GM19468 (cell line): ENCODE measurements around the gene SLC30A4.

Source experiments
- ATAC-seq: cut with Tn5 transposase; IDR thresholded peaks from one replicate; pipeline ENCODE4 v1.9.1; 2021; ENCODE audit warnings: mild to moderate bottlenecking, moderate library complexity, moderate number of reproducible peaks; ENCODE audit not compliant: unreplicated experiment; ENCODE audit errors: extremely low read depth

Gene SLC30A4

DNA sequence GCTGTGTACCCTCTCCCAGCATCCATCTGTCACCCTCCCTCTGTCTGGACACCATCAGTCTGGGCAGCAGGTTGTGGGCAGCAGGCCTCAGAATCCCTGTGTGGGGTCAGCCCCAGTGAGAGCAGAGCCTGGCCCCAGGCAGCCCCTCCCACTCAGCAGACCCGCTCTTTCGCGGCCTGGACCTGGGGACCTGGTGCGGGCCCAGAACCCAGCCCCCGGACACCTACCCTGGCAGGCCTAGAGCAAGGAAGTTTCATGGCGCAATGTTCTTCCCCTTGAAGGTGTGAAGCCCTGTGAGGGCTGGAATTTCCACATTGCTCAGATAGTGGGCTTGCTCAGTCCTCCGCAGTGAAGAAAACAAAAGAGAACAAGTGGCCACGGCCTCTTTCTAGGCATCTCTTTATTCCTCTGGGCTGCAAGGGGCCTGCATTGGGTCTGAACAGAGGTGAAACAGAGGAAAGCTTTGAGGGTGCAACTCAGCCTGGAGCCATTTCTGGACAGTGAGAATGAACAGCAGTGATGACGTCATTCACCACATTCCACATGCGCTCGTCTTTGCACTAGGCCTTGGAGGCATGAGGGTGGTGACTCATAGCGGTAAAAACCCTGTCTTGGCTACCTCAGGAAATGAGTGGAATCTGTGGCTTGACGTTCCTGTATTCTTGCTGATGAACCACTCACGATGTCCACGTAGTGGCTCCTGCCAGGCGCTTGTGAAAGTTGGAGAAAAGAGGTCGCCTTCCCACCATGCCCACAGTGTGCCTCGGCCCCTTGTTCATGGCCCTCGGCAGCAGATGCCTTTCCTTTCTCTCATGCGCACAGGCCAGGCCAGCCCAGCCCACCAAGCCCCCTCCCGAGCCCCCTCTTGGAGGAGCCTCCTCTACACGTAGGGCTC lies 66.1 kb downstream of the SLC30A4 start:
- no peak for ATAC-seq

DNA sequence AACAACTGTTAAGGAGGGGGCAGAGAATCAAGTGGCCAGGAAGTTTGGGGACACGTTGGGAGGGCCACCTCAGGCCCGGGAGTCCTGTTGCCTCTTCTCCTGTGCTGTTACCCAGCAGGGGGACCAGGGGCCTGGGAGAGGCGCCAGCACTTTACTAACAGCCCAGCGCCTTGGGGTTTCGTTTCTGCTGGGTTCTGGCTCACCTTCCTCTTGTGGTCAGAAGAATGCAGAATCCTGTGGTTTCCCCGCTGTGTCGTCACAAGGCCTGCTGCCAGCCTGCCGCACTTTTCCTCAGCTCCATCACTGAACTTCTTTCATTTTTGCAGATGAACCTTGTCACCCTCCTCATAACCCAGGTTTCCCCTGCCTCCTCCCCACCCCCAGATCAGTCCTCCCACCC lies 67.7 kb downstream of the SLC30A4 start:
- peak; percentile 21 for ATAC-seq

DNA sequence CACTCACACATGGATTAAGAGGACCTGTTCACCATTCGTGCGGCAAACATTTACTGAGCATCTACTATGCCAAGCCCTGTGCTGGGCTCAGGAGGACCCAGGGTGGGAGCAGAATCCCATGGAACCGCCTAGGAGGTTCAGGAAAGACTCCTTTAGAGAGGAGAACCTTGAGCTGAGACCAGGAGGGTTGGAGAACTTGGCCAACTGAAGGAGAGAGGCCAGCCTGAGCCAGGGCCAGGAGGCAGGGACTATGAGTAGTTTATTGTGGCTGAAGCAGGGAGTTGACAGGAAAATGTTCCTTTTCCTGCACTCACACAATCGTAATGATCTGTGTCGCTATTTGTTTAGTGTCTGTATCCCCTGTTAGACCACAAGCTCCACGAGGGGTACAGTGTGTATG lies 71.3 kb downstream of the SLC30A4 start:
- ATAC-seq = no peak

DNA sequence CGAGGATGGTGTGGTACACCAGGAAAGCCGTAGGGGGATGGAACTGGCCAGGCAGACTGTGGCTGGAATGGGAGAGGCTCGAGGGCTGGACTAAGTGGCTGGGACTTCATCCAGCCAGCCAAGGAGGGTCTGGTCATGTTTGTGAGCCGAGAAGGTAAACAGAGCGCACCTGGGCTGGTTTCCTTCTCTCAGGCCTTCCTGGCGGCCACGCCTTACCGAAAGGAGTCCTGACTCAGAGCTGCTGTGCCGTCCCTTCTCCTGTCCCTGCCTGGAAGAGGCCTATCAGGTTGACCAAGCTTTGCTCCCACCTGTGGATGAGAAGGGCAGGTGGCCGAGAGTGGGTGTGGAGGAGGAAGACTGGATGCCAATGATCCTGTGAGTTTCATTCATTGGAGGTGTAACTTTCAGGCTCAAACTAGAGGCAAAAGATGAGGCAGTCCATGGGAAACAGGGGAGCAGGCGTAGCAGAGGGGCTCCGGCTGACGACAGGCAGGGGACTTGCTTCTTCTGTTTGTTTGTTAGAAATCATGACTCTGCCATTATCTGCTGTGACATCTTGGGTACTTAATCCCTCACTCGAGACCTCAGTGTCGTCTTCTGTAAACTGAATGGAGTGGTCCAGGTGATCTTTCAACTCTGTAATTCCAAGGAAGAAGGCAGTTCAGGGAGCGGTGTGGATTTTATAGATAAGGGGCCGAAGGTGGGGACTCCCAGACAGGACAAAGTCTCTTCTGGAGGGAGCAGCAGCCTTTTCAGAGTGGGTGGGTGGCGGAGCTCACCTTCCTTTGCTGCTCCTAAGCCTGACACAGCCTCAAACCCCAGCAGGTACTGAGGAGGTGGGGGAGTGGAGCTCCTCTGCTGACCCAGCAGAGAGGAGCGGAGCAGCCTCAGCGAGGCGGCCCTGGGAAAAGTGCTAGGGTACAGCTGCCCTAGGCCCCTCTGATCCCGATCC lies 72.4 kb downstream of the SLC30A4 start:
- no peak for ATAC-seq

DNA sequence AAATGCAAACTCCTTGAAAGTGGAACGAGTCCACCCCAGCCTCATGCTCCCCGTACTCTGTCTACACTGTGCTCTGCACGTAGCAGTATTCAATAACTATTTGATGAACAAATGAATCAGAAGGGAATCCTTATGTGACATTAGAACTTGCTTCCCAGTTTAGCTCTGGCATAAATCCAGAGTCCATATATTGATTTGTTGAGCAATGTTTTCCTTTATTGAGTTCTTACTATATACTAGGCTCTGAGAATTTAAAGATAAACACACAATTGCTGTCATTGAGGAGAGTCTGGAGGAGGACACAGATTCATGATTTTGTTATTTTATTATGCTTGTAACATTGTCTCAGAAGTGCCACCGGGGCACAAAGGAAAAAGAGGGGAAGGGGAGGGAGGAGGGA lies 73.2 kb downstream of the SLC30A4 start:
- no peak for ATAC-seq

DNA sequence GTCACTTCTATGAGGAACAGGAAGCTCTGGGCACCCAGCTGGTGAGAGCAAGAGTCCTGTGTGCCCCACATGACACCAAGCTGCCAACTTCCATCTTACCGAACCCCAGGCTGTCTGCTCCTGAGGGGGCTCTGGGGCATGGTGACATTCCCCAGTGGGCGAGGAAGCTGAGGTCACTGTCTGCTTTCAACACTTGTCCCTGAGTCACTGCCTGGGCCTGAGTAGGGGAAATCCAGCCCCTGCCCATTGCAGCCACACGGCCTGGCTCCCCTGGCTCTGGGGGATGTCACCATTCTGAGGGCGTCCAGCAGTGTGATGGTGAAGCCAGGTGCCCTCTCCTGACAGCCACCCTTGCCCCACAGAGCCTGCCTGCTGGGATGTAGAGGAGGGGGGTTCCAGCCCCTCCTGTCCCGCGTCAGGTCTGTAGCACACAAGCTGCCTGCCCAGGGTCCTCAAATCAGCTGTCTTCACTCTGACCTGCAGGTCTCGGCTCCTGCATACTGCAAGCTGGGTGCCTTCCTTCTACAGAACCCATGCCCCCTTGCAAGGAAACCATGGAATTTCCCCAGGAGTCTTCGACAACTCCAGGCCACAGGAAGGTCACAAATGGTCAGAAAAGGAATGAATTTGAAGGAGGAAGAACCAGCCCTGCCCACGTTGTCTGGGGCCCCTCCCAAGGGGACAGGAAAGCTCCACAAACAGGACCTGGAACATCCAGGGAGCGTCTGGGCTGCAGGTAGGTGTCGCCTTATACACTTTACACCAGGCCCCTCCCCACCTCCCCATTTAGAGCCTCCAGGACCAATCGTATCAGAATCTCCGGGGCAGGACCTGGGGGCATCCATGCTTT lies 74.3 kb downstream of the SLC30A4 start:
- no peak for ATAC-seq

DNA sequence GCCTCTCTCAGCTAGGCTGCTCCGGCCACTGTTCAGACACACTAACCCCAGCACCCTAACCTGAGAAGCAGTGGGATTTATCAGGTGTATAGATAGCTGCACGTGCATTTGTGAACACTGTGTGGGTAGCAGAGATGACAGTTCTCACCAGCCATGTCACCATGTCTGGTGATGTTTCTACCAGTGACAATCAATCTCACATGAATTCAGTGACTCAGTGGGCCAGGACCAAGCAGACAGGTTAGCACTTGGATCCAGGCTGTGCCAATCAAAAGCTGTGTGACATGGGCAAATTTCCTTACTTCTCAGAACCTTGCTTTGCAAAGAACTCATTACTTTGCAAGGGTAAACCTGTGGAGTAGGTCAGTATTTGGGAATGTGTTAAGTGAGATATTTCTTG lies 78.9 kb downstream of the SLC30A4 start:
- no peak for ATAC-seq

DNA sequence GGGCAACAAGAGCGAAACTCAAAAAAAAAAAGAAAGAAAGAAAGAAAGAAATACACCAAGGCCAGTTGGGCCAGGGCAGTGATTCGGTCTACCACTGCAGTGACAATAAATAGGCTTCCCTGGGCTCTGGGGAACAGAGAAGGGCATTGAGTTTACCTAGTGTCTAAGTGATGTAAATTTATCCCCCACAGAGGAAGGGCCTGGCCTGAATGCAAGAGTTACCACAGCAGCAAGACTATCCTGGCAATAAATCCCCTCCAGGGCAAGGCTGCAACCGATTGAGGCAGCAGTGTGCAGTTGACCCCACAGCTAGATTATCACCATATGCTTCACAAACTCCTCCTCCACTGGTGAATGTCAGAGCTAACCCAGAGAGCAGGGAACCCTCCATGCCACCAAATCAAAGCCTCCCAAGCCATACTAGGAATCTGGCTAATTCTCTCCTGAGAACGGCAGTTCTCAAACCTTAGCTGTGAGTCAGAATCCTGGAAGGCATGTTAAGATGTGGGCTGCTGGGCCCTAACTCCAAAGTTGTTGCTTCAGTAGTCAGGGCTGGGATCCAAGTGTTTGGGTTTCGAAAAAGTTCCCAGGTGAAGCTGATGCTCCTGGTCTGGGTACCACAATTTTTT lies 79.9 kb downstream of the SLC30A4 start:
- no peak for ATAC-seq

DNA sequence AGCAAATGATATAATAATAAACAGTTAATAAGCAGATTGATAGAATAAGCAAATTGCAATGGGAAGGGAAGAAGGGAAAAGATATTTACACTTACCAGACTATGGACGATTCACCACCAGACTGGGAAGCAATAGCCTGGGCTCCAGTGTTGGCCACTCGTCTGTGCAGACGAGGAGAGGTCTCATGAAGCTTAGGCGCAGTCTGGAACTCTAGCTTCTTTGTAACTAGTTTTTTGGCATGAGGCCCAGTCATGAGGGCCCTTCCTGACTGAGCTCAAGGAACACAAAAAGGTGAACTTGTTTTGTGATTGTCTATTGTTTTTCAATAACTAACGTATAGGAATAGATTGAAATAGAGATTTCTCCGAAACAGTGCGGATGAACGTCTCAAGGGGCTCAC lies 80.9 kb downstream of the SLC30A4 start:
- ATAC-seq = no peak

DNA sequence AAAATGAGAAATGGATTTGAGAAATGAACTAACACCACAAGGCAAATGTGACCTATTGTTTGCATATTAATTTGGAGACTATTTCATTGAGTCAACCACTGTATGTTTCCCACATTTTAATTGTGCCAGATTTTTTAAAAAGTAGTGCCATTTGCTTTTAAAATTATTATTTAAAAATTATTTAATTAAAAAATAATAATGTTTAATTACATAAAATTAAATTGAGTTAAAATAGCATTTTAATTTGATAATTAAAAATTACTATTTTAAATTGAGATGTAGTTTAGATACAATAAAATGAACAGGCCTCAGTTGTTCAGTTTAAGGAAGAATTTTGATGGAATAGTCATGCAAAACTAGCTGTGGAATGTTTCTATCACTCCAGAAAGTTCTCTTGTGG lies 81.5 kb downstream of the SLC30A4 start:
- no peak for ATAC-seq

DNA sequence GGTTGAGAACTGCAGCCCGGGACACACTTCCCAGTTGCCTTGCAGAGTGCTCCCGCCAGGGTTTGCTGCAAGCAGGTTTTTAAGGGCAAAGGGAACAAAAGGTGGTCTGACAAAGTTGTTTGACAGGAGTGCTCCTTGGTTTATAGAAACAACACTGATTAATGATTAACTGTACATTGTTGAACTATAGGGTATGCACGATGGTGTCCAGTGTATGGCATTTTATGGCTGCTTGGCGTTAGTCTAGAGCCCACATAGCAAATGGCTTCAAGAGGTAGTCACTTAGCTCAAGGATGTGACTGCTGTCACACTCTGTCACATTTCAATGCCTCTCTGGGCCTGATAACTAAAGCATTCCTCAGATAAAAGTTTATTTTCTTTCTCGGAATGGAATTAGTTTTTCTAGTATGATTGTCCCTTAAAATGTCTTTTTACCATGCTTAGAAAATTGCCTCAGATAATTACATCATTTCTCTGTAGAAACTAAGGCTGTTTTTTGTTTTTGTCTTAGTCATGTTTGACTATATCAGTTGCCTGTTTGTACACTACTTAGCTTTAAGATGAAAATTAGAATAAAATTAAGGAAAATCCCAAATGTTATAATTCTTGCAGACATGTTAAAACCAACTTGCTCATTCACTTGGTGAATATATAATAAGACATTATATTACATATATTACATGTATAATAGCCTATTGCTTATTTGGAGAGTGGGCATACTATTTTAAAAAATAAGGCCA lies 82.9 kb downstream of the SLC30A4 start:
- ATAC-seq = no peak

DNA sequence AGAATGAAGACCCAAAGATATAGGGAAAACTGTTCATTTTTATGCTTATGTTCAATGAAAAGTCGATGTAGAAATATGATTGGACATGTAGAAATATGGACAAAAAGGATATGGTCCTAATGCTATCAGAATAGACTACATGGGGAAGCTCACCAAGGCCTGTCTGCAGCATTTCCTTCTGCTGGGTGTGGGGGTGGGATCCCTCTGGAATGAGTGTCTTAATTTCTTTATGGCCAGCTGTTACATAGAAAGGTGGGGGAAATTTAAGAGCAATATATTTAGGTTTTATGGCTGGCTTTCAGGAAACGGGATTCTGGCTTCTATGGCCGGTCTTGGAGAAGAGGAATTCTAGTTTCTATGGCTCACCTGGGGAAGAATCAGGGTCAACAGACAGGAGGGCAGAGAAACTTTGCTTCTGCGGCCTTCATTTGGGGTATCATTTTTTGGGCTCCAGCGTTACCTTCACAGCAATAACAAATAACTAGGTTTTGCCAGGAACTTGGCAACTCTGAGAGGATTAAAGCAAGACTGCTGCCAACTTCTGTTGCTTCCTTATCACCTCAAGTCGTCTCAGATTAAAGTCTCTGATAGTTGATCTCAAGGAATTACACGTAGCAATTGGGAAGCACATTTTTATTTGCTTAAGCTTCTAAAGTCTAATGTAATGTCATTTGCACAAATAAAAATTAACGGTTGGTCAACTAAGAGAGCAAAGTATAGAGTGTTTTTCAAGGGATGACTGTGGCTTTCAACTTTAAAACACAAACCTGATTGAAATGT lies 87.2 kb downstream of the SLC30A4 start:
- no peak for ATAC-seq

DNA sequence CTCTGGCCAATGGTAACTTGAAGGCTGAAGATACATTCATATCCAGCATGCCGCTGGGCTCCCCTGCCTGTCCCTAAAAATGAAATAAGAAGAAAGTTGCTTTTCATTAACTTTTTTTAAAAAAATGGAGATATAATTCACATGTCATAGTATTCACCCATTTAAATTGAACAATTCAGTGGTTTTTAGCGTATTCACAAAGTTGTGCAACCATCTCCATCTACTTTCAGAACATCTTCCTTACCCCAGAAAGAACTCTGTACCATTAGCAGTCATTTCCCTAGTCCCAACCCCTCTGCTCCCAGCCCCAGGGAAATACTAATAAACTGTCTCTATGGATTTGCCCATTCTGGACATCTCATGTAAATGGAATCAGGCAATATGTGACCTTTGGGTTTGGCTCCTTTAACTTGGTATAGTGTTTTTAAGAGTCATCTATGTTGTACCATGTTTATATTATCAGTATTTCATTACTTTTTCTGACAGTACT lies 88.4 kb downstream of the SLC30A4 start:
- no peak for ATAC-seq

DNA sequence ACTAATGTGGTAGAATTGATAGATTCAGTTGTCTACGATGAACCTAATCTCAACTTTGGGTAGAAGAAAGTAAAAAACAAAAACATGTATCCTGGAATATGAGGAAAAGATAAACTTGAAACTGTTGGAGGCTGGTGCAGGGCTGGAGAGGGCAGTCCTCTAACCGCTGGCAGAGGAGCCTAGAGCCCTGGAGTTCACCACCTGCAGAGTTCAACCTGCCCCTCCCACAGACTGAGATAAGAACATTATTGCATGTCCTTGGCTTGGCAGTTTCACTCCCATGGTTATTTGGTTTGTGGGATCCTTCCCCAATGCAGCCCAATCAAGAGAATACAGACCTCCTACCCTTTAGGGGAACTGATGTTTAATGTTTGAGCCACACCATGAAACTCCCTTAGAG lies 91.0 kb downstream of the SLC30A4 start:
- ATAC-seq = no peak

DNA sequence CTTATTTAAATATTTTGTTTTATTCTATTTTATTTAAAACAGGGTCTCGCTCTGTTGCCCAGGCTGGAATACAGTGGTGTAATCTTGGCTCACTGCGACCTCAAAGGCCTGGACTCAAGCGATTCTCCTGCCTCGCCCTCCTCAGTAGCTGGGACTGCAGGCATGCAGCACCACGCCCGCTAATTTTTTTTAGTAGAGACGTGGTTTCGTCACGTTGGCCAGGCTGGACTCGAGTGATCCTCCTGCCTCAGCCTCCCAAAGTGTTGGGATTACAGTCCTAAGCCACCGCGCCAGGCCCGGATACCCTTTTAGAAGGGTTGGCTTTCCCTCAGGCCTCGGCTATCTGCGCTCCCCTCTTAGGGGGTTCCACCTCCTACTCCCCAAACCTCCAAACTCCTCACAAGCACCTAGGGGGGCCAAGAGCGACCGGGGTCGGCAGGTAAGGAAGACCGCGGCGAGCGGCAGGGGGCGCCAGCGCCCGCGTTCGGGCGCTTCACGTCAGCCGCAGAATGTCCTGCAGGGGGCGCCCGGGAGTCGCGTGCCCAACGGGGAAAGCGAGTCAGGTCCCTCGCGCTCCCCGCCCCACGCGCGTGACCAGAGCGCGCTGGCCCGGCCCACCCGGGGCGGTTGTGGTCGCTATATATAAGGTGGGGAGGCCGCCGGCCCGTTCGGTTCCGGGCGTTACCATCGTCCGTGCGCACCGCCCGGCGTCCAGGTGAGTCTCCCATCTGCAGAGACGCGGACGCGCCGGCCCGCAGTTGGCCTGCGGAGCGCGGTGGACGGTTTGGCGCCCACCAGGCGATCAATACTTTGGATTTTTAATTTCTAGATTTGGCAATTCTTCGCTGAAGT lies 92.4 kb downstream of the SLC30A4 start:
- ATAC-seq = peak; percentile 72
